Neuronal stem cell (in vitro differentiated cells): ENCODE results near the gene FLYWCH1.

Source experiments
- DNase-seq: peaks from one replicate; pipeline ENCODE4 v3.0.0-alpha.2; 2013; ENCODE audit warnings: low spot score
- H2AFZ ChIP-seq: one replicate; pipeline ENCODE4 v1.6.1; 2013; ENCODE audit warnings: mild to moderate bottlenecking, low read length, inconsistent platforms
- H2AK5ac ChIP-seq: 2 replicates; pipeline ENCODE4 v1.6.1; 2013; ENCODE audit warnings: low read depth, mild to moderate bottlenecking, inconsistent platforms, low read length, moderate library complexity, mixed read lengths
- H2BK120ac ChIP-seq: 2 replicates; pipeline ENCODE4 v1.6.1; 2013; ENCODE audit warnings: low read depth, mild to moderate bottlenecking, inconsistent platforms, low read length, moderate library complexity, mixed read lengths
- H2BK12ac ChIP-seq: one replicate; pipeline ENCODE4 v1.6.1; 2013; ENCODE audit warnings: low read length, inconsistent platforms
- H2BK15ac ChIP-seq: 2 replicates; pipeline ENCODE4 v1.6.1; 2013; ENCODE audit warnings: mild to moderate bottlenecking, low read length, inconsistent platforms, mixed read lengths
- H2BK5ac ChIP-seq: one replicate; pipeline ENCODE4 v1.6.1; 2013; ENCODE audit warnings: inconsistent platforms, mild to moderate bottlenecking, low read length, moderate library complexity
- H3K14ac ChIP-seq: one replicate; pipeline ENCODE4 v1.6.1; 2013; ENCODE audit warnings: low read length, inconsistent platforms
- H3K18ac ChIP-seq: 2 replicates; pipeline ENCODE4 v1.6.1; 2013; ENCODE audit warnings: low read length, inconsistent platforms
- H3K23ac ChIP-seq: 2 replicates; pipeline ENCODE4 v1.6.1; 2013; ENCODE audit warnings: low read depth, mild to moderate bottlenecking, mixed read lengths, low read length, inconsistent platforms; ENCODE audit not compliant: poor library complexity
- H3K27ac ChIP-seq: replicated peaks from 3 replicates; pipeline ENCODE4 v1.5.1; 2013; ENCODE audit warnings: low read length, inconsistent platforms
- H3K27me3 ChIP-seq, 3 experiments: 2 replicates each; pipeline ENCODE4 v1.6.1; 2013; ENCODE audit warnings: low read length in 3 of 3, mild to moderate bottlenecking in 2 of 3, inconsistent platforms in 1 of 3, low read depth in 1 of 3, mixed read lengths in 1 of 3, moderate library complexity in 1 of 3; ENCODE audit not compliant: control insufficient read depth in 3 of 3, insufficient read depth in 3 of 3
- H3K36me3 ChIP-seq, 2 donors: replicated peaks in 1 of 2; 2 replicates each; pipeline ENCODE4 v1.6.1; 2013; ENCODE audit warnings: low read length in 2 of 2; ENCODE audit not compliant: control insufficient read depth in 2 of 2, insufficient read depth in 2 of 2
- H3K4ac ChIP-seq: 2 replicates; pipeline ENCODE4 v1.6.1; 2013; ENCODE audit warnings: inconsistent platforms, mild to moderate bottlenecking, low read length, moderate library complexity
- H3K4me1 ChIP-seq, 2 donors: 1 replicate in 1 of 2; 2 replicates in 1 of 2; pipeline ENCODE4 v1.6.1; 2013; ENCODE audit warnings: low read length in 2 of 2, low read depth in 1 of 2; ENCODE audit not compliant: control insufficient read depth in 2 of 2, insufficient read depth in 1 of 2
- H3K4me2 ChIP-seq: one replicate; pipeline ENCODE4 v1.6.1; 2013; ENCODE audit warnings: mild to moderate bottlenecking, low read length, inconsistent platforms; ENCODE audit not compliant: insufficient read depth, poor library complexity, severe bottlenecking
- H3K4me3 ChIP-seq, 2 donors: 2 replicates each; pipeline ENCODE4 v1.5.1; 2013; ENCODE audit warnings: low read length in 2 of 2, mild to moderate bottlenecking in 2 of 2, inconsistent platforms in 1 of 2, moderate library complexity in 1 of 2
- H3K79me1 ChIP-seq: one replicate; pipeline ENCODE4 v1.6.1; 2013; ENCODE audit warnings: low read depth, mild to moderate bottlenecking, inconsistent platforms, low read length, moderate library complexity
- H3K9ac ChIP-seq: one replicate; pipeline ENCODE4 v1.6.1; 2013; ENCODE audit warnings: mild to moderate bottlenecking, low read depth, low read length, inconsistent platforms; ENCODE audit not compliant: poor library complexity
- H3K9me3 ChIP-seq, 2 donors: replicated peaks in 1 of 2; 2 replicates each; pipeline versions ENCODE3 to v1.6.1; 2013; ENCODE audit warnings: low read length in 2 of 2, mild to moderate bottlenecking in 2 of 2, inconsistent platforms in 1 of 2, low read depth in 1 of 2, mixed read lengths in 1 of 2, moderate library complexity in 1 of 2; ENCODE audit not compliant: control insufficient read depth in 2 of 2, insufficient read depth in 1 of 2
- H4K8ac ChIP-seq: one replicate; pipeline ENCODE4 v1.6.1; 2013; ENCODE audit warnings: low read depth, mild to moderate bottlenecking, inconsistent platforms, low read length, moderate library complexity
- H4K91ac ChIP-seq: one replicate; pipeline ENCODE4 v1.6.1; 2013; ENCODE audit warnings: low read length, low read depth, mild to moderate bottlenecking, inconsistent platforms; ENCODE audit not compliant: poor library complexity
- WGBS, 2 donors: extraction: QIAGEN DNeasy Blood & Tissue Kit; methylation state at CpG; one replicate each; pipeline ENCODE4 v1.1.7; 2013; ENCODE audit warnings: missing lambda C conversion rate in 2 of 2, mixed read lengths in 1 of 2; ENCODE audit not compliant: insufficient read length in 2 of 2, insufficient replicate concordance in 1 of 2; ENCODE audit errors: extremely low coverage in 2 of 2; 5-methylcytosine and 5-hydroxymethylcytosine counted together

FLYWCH1 gene

DNA sequence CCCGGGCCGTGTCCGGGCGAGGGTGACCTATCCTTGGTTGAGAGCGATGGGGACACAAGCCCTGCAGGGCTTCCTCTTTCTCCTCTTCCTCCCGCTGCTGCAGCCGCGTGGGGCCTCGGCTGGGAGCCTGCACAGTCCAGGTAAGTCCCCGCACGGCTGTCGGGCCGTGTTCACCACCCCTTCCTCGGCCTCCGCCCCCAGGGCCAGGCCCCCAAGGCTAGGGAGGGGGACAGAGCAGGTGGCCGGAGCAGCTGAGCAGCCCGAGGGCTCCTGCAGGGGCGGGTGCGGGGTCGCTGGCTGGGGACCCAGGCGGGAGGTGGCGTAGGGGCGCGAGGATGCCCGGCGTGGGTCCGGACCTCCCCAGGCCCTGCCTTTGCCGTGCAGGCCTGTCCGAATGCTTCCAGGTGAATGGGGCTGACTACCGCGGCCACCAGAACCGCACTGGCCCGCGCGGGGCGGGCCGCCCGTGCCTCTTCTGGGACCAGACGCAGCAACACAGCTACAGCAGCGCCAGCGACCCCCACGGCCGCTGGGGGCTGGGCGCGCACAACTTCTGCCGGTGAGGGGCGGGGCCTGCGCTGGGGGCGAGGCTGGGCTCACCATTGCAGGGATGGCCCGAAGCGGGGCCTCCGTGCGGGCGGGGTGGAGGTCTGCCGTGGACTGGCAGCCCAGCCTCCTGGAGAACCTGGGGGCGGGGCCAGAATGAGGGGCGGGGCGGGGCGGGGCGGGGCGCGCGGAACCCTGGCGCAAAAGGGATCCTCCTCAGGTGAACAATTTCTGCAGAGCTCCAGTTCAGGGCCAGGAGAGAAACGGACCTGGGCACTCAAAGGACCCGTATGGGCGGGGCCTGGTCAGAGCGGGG lies 53.0 kb downstream of the FLYWCH1 start:
- H4K8ac ChIP-seq, result no peak overlapping the region
- peak overlapping the region; percentile 61 for H2BK120ac ChIP-seq
- no peak overlapping the region for H4K91ac ChIP-seq
- peak overlapping the region; percentile 93 for H2BK5ac ChIP-seq
- H3K36me3 ChIP-seq, result no peaks in the 10 kb centered on the region
- H3K4me1 ChIP-seq, result peaks cover 14 to 19% of the 10 kb centered on the region in 2 donors
- H3K23ac ChIP-seq, result peak overlapping the region; percentile 96
- H2BK15ac ChIP-seq, result peak overlapping the region; percentile 94
- H3K4ac ChIP-seq, result no peak overlapping the region
- peak overlapping the region; percentile 98 for H3K4me2 ChIP-seq
- no peak overlapping the region for H3K27ac ChIP-seq
- peak overlapping the region; percentile 95 for H3K18ac ChIP-seq
- peak overlapping the region; percentile 98 for H2AFZ ChIP-seq
- H3K79me1 ChIP-seq, result peaks cover 8% of the 10 kb centered on the region
- peak overlapping the region; percentile 95 for H2BK12ac ChIP-seq
- peak; percentile 84 for DNase-seq
- H3K27me3 ChIP-seq, result peaks cover 0 to 40% (median 20%) of the 10 kb centered on the region in 3 experiments
- peak overlapping the region; percentile 89 for H3K9ac ChIP-seq
- peak overlapping the region; percentile 49 to 84 for H3K4me3 ChIP-seq
- no peaks in the 10 kb centered on the region for H3K9me3 ChIP-seq
- H3K14ac ChIP-seq, result peak overlapping the region; percentile 100
- H2AK5ac ChIP-seq, result peak overlapping the region; percentile 84
- WGBS, 2 donors, result no CpG with 5 or more reads among the region's 68 CpGs

DNA sequence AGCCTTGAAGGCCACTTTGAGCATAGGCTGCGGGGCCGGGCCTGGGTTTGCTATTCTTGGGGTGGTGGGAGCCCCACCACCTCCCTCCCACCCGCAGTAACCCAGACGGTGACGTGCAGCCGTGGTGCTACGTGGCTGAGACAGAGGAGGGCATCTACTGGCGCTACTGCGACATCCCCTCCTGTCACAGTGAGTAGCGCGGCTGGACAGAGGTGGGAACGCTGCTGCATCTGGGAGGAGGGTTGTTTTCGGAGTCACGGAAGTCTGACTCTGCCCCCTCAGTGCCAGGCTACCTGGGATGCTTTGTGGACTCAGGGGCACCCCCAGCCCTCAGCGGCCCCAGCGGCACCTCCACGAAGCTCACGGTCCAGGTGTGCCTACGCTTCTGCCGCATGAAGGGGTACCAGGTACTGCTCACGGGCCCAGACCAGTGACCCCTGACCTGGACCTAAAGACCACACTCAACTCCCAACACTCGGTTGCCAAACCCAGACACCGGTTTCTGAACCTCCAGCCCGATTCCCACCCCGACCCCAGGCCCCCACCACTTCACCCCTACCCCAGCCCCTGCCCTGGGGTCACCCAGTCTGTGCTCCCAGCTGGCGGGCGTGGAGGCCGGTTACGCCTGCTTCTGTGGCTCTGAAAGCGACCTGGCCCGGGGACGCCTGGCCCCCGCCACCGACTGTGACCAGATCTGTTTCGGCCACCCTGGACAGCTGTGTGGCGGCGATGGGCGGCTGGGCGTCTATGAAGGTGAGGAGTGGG lies 54.5 kb downstream of the FLYWCH1 start:
- Histone ChIP-seq H2BK5ac (no peak overlapping the region), H3K4ac (no peak overlapping the region), H3K4me2 (no peak overlapping the region), H3K36me3 (peaks cover 1 to 5% of the 10 kb centered on the region in 2 donors), H2BK120ac (no peak overlapping the region), H2BK15ac (no peak overlapping the region), H3K9me3 (no peaks in the 10 kb centered on the region), H3K4me1 (peaks cover 21 to 25% of the 10 kb centered on the region in 2 donors), H3K23ac (peak overlapping the region; percentile 89), H2BK12ac (no peak overlapping the region), H3K18ac (no peak overlapping the region), H3K27ac (no peak overlapping the region), H4K91ac (no peak overlapping the region), H3K14ac (peak overlapping the region; percentile 38), H2AFZ (no peak overlapping the region), H3K4me3 (no peak overlapping the region), H3K79me1 (peaks cover 16% of the 10 kb centered on the region), H3K9ac (no peak overlapping the region), H2AK5ac (no peak overlapping the region), H3K27me3 (peaks cover 0 to 40% (median 20%) of the 10 kb centered on the region in 3 experiments), H4K8ac (no peak overlapping the region)
- WGBS, 2 donors, result no CpG with 5 or more reads among the region's 39 CpGs
- DNase-seq, result no peak

GRCh38 chr16:2966808-2967191 lies 55.1 kb downstream of the FLYWCH1 start:
- no peak overlapping the region for H4K8ac ChIP-seq
- H2AK5ac ChIP-seq, result no peak overlapping the region
- H3K4ac ChIP-seq, result no peak overlapping the region
- H3K9me3 ChIP-seq, result no peaks in the 10 kb centered on the region
- H3K79me1 ChIP-seq, result peaks cover 17% of the 10 kb centered on the region
- H2BK120ac ChIP-seq, result no peak overlapping the region
- no peak overlapping the region for H3K4me3 ChIP-seq
- peaks cover 3 to 11% of the 10 kb centered on the region in 2 donors for H3K36me3 ChIP-seq
- peaks cover 0 to 40% (median 20%) of the 10 kb centered on the region in 3 experiments for H3K27me3 ChIP-seq
- H3K18ac ChIP-seq, result no peak overlapping the region
- H3K27ac ChIP-seq, result no peak overlapping the region
- no peak overlapping the region for H4K91ac ChIP-seq
- DNase-seq, result no peak
- H2BK12ac ChIP-seq, result no peak overlapping the region
- peaks cover 21 to 25% of the 10 kb centered on the region in 2 donors for H3K4me1 ChIP-seq
- no peak overlapping the region for H2BK5ac ChIP-seq
- H3K14ac ChIP-seq, result no peak overlapping the region
- no peak overlapping the region for H3K4me2 ChIP-seq
- no peak overlapping the region for H3K23ac ChIP-seq
- H2AFZ ChIP-seq, result no peak overlapping the region
- no peak overlapping the region for H3K9ac ChIP-seq
- H2BK15ac ChIP-seq, result no peak overlapping the region
- WGBS, 2 donors, result no CpG with 5 or more reads among the region's 46 CpGs

DNA sequence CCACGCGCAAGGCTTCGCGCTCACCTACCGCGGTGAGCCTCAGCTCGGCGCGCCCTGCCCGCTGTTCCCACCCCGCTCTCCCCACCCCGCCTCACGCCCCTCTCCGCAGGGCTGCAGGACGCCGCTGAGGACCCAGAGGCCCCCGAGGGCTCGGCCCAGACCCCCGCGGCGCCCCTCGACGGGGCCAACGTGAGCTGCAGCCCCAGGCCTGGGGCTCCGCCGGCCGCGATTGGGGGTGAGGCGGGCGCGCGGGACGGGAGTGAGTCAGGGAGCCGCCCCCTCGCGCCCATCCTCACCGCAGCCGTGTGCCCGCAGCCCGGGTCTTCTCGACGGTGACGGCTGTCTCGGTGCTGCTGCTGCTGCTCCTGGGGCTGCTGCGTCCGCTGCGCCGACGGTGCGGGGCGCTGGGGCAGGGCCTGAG lies 55.5 kb downstream of the FLYWCH1 start:
- Histone ChIP-seq H3K9ac (no peak overlapping the region), H3K36me3 (peaks cover 4 to 15% of the 10 kb centered on the region in 2 donors), H3K4me2 (no peak overlapping the region), H3K4me1 (peaks cover 21 to 25% of the 10 kb centered on the region in 2 donors), H3K18ac (no peak overlapping the region), H2BK12ac (peak overlapping the region; percentile 22), H3K79me1 (peaks cover 17% of the 10 kb centered on the region), H3K9me3 (no peaks in the 10 kb centered on the region), H2BK120ac (no peak overlapping the region), H2BK5ac (no peak overlapping the region), H4K8ac (no peak overlapping the region), H3K4ac (no peak overlapping the region), H2AFZ (no peak overlapping the region), H3K27ac (no peak overlapping the region), H3K4me3 (no peak overlapping the region), H2BK15ac (no peak overlapping the region), H2AK5ac (no peak overlapping the region), H3K27me3 (peaks cover 0 to 37% (median 18%) of the 10 kb centered on the region in 3 experiments), H4K91ac (no peak overlapping the region), H3K14ac (no peak overlapping the region), H3K23ac (no peak overlapping the region)
- no peak for DNase-seq
- no CpG with 5 or more reads among the region's 51 CpGs for WGBS, 2 donors
